ENCODE results near the gene ELL2.

GRCh38 chr5:95872346-95873268, 89.0 kb downstream of the ELL2 start:
- TF ChIP-seq CTCF (IDR thresholded peaks at IDR 0.05; ENCODE audit: insufficient read depth, low read depth, low read length) (no peak), EZH2 (IDR thresholded peaks at IDR 0.05; ENCODE audit: insufficient read depth, low read length) (no peak)

All from astrocyte (in vitro differentiated cells and primary cell).